Activated CD4-positive, CD25-positive, alpha-beta regulatory T cell treated with anti-CD3 and anti-CD28 coated beads, Interleukin-2, amount 50 U/mL, for 16 hours (primary cell): Measurements from ENCODE around the gene SPEN.

ENCODE experiments used
- DNase-seq: peaks from one replicate; pipeline ENCODE4 v3.0.0-alpha.2; 2020; ENCODE audit warnings: low read depth, low spot score

Gene SPEN

DNA sequence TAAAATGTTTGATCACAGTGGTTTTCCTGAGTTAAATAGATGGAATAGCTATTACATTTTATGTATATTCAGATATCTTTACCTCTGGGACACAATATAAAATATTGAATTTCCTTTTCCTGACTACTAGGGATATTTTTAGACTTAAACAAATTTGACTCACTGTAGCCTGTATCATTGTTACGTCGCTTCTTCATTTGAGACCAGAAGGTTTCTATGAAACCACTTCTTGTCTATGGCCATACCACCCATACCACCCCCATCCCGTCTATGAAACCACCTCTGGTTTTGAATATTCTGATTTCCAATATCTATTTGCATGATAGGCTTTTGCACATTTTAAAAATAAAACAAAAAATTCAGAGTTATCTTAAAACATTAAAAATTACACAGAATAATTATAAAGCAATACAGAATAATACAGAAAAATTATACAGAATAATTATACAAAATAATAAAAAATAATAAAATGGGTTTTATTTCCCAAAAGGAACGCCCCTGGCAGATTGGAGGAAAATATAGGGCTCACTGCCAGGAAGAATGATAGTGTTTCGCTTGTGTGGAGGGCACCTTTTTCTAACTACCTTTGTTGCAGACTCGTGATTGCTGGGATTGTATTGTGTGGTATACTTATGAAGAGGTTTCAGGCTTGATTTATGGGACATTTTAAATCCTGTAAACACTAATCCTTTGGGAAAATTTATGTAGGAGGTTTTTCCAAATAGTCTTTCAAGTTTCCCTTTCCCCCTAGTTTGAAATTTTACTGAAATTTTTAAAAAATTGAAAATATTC is 4.7 kb downstream of the SPEN start:
- no peak for DNase-seq

DNA sequence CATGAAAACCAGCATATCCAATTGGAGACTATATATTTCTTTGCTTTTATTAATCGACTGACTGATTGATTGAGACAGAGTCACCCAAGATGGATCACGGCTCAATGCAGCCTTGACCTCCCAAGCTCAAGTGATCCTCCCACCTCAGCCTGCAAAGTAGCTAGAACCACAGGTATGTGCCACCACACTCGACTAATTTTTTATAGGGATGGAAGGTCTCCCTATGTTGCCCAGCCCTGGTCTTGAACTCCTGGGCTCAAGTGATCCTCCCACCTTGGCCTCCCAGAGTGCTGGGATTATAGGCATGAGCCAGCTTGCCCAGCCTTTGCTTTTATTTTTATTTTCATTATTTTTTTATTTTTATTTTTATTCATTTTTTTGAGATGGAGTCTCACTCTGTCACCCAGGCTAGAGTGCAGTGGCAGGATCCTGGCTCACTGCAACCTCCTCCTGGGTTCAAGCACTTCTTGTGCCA is 5.4 kb downstream of the SPEN start:
- DNase-seq, result no peak

DNA sequence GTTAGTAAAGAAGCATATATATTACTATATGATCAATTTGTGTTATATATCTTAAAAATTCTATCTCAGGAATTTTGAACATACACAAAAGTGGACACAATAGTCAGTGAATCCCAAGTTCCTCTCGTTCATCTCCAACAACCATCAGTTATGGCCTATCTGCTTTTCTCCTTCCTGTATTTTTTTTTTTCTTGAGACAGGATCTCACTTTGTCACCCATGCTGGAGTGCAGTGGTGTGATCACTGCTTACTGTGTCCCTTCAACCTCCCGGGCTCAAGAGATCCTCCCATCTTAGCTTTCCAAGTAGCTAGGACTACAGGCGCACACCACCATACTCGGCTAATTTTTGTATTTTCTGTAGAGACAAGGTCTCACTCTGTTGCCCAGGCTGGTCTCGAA is 9.4 kb downstream of the SPEN start:
- DNase-seq, result no peak

DNA sequence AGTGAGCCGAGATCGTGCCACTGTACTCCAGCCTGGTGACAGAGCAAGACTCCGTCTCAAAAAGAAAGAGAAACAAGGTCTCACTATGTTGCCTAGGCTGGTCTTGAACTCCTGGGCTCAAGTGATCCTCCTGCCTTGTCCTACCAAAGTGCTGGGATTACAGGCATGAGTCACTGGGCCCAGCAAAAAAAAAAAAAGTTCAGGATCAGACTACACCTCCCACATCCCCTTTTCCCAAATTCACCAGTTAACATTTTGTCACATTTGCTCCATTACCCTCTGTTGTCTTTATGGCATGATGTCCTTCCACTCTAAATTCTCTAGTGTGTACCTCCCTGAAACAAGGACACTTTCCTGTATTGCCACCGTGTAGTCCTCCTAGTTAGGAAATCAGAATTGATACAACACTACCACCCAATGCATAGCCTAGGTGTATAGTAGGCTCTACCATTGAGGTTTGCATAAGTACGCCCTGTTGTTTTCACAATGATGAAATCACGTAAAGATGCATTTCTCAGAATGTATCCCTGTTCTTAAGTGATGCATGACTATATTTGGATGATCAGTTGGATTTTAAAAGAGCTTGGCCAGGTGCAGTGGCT is 10.7 kb downstream of the SPEN start:
- no peak for DNase-seq

DNA sequence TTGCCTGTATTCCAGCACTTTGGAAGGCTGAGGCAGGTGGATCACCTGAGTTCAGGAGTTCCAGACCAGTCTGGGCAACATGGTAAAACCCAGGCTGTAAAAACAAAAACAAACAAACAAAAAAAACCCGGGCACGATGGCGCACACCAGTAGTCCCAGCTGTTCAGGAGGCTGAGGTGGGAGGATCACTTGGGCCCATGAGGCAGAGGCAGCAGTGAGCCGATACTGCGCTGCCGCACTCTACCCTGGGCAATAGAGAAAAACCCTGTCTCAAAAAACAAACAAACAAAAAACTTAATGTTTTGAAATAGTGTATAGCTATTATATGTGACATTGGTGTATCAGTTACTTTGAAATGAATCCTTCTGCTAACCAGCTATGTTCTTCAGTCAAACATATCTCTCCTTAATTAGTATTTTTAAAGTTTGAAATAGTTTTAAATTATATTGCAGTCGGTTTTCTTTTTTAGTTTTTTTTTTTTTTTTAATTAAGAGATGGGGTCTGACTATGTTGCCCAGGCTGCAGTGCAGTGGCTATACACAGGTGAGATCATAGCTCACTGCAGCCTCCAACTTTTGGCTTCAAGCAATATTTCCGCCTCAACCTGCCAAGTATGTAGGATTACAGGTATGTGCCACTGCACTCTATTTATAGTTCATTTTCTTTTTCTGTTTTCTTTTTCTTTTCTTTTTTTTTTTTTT is 11.3 kb downstream of the SPEN start:
- DNase-seq, result no peak

DNA sequence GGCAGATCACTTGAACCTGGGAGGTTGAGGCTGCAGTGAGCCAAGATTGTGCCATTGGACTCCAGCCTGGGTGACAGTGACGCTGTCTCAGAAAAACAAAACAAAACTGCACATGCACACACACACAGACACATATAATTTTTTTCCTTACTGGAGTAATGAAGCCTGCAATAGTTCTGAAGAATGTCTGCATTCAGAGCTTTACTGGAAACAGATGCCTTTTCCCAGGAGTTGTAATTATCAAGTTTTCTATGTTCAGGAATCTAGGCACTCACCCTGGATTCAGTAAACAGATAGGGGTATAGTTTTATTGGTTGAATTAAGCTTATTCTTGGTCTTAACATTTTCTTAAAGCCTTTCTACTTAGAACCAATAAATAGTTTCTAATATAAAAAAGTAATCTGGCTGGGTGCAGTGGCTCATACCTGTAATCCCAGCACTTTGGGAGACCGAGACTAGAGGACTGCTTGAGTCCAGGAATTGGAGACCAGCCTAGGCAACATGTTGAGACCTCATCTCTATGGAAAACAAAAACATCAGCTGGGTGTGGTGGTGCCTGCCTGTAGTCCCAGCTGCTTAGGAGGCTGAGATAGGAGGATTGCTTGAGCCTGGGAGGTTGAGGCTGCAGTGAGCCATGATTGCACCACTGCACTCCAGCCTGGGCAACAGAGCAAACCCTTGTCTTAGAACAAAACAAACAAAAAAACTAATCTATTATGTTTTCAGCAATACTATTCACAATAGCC is 15.8 kb downstream of the SPEN start:
- no peak for DNase-seq

DNA sequence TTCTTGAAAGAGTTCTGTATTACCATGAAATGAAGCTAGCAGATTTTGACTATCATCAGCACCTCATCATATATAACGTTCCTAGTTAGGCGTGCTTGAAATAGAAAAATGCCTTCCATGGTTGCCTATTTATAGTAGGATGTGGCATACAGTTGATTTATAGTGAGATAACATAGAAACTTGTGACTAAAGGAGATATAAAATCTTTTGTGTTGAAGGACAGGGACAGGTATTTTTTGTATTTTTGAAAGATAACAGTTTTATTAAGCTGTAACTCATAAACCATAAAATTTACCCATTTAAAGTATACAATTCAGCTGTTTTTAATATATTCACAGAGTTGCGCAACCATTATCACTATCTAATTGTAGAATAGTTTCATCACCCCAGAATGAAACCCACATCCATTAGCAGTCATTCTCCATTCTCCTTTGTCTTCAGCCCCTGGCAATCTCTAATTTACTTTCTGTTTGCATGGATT is 19.3 kb downstream of the SPEN start:
- DNase-seq, result no peak

DNA sequence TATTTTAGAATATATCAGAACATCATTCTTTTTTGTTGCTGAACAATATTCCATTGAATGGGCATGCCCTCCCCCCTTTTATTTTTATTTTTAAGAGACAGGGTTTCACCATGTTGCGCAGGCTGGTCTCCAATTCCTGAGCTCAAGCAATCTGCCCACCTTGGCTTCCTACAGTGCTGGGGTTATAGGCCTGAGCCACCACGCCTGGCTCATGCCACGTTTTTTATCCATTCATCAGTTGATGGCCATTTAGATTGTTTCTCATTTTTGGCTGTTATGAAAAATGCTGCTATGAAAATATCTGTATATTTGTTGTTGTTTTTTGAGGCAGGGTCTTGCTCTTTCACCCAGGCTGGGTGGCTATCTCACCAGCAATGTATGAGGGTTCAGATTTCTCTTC is 19.8 kb downstream of the SPEN start:
- no peak for DNase-seq

DNA sequence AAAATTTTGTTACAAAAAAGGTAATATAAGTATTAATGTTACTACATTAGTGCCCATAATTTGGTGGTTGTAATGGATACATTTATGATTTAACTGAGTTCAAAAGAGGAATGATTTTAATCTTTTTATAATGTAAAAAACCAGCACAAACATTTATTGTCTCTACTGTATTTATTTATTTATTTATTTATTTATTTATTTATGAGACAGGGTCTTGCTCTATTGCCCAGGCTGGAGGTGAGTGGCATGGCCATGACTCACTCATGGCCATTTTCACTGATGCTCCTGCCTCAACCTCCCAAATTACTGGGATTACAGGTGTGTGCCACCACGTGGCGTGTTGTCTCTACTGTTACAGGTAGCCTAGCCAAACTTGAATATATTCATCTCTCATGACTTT is 21.9 kb downstream of the SPEN start:
- no peak for DNase-seq

DNA sequence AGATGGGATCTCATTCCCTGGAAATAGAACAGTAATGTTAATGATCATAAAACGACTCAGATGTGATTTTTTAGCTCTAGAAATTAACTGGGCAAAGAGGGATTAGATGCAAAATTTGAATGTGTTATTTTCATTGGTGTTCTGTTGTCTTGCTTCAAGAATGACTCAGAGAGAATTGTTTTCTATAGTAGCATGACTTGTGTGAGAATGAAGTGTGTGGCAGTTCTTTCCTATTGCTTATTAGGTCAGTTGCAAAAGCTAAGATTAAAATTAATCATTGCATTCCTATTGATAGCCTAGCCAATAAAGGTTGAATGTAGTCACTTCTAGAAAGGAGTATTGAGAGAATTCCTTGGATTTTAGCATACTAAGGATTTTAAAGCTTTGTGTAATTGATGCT is 22.9 kb downstream of the SPEN start:
- DNase-seq, result no peak

DNA sequence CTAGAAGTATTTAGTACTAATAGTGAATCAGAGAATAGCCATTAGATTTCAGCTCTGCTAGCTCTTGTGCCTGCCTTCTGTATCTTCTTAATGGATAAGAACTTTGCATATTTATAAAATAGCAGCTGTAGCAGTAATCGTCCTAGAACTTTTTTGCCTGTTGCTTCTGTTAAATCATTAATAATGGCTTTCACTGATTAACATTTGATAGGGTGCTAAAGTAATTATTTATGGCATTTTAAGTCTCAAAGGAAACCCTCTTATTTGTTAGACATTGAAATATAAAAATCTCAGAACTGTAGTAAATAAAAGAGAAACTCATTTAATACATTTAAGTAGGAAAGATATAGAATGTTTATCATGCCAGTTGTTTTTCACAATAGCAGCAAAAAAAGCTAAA is 27.0 kb downstream of the SPEN start:
- no peak for DNase-seq

DNA sequence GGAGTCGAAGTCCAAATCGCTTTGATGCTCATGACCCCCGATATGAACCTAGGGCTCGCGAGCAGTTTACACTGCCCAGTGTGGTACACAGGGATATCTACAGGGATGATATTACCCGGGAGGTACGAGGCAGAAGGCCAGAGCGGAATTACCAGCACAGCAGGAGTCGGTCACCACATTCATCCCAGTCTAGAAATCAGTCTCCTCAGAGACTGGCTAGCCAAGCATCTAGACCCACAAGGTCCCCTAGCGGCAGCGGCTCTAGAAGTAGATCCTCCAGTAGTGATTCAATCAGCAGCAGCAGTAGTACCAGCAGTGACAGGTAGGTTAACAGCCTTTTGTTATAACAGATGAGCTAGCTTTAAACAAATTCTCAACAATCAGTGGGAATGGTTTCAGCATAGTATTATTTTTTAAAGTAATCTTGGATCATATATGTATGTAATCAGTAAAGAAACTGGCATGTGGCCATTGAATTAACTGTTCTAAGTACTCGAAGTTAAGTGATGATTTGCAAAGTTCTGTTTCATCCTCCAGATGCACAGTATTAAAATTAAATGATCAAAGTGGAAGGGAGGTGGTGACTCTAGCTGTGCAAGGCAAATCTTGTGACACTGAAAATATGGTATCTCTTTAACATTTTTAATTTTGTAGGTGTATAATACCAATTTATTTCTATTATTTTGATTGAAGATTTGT is 29.0 kb downstream of the SPEN start:
- no peak for DNase-seq

DNA sequence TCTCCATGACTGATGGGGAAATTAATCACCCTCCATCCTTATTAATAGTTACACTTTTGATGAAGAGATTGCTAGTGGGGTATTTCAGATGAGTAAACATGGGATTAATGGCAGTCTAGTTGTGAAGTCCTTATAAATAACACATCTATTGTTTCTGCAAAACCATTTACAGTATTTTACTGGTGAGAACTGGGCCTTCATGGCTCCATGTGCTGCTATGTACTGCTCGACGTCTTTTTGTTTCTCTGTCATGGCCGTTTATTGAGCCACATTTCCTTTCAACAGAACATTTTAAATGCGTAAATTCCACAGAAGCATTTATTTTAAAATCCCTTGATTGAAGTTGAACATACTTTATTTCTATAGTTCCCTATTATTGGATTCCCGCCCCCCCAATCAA is 34.5 kb downstream of the SPEN start:
- DNase-seq, result no peak

DNA sequence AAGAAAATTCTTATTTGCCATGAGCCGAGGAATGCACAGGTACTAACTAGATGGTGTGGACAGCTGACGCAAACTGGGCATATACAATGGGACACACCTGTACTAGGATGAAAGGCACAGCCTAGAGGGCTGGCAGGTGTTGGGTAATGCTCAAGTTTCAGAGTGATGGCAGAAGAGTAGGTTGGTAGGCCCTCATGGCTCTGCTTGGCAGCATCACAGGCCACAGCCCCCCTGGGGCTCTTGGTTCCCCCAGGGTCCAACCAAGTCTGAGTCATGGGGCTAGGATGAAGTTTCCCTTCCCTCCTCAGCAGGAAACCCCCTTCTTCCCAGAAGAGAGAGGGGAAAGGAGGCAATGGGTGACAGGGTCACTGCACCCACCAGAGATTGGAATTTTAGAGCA is 35.2 kb downstream of the SPEN start:
- DNase-seq, result no peak

DNA sequence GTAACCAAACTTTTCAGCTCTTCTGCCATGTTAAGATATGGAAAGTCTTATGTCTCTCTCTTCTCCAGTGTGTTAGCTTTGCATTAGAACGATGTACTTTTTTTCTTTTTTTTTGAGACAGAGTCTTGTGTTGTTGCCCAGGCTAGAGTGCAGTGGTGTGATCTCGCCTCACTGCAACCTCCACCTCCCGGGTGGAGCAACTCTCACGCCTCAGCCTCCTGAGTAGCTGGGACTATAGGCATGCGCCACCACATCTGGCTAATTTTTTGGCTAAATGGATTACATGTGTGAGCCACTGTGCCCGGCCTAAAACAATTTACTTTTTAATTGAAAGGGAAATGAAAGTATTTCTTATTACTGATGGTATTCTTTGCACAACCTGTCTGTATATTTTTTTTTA is 35.8 kb downstream of the SPEN start:
- no peak for DNase-seq

DNA sequence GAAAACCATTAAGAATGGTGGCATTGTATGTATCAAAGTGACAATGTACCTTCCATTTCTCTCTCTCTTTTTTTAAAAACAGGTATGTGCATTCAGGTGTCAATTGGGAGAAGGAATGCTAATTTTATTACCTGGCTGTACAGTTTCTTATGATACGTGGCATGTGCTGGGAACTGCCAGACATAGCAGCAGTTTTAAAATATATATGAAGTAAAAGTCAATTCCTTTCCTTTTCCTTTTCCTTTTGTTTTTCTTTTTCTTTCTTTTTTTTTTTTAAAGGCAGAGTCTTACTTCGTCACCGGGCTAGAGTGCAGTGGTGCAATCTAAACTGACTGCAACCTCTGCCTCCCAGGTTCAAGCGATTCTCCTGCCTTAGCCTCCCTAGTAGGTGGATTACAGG is 37.0 kb downstream of the SPEN start:
- DNase-seq, result no peak

DNA sequence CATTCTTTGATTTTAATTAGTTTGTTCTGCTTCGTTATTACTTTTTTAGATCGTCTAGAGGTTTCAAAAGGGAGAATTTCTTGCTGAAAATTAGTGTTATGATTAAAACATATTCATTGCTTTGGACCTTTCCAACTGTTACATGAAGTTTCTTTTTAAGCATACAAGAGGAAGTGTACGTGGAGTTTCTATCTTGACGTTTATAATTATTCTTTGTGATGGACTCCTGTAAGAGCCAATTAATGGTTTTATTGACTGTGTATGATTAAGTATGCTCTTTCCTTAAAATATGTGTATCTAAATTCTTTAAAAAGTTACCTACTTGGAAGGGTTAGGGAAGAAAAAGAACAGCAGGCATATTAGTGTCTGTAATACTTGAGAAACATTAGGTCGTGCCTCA is 37.8 kb downstream of the SPEN start:
- DNase-seq, result no peak

DNA sequence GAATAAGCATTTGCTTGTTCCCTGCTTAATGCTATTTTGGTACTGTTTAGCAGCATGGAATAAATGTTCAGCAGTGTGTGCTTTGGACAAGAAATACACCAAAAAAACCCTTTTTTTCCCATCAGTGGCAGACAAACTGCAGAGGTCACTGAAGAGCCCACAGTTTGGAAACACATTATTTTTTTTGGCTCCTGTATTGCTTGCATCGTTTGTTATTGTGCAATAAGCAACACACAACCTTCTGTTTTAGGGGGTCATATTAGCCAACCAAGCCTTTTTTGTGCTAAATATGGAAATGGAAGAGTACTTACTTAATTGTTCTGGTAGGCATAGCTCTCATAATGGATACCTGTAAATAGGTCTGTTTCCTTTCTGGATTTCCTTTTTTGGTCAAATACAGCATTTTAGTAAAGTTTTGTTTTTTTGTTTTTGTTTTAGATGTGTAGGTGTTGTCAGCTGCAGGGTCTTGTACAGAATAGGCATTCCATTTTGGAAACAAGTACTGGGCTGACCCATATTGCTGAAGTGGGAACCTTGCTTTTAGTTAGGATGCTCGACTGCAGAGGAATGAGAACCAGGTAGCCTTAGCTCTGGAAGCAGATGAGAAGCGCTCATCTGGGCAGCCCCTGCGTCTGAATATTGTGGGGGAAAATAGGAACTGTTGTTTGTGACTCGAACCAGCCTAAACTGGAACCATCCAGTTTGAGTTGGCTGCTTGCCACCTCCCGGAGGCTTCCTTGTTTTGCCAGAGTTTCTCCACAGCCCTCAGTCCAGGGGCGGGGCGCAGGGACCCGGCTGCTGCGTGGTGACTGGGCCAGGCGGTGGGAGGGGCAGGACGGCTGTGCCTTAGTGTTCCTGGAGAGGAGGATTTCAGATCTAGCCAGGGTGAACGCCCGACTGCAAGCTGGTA is 38.4 kb downstream of the SPEN start:
- DNase-seq, result no peak

DNA sequence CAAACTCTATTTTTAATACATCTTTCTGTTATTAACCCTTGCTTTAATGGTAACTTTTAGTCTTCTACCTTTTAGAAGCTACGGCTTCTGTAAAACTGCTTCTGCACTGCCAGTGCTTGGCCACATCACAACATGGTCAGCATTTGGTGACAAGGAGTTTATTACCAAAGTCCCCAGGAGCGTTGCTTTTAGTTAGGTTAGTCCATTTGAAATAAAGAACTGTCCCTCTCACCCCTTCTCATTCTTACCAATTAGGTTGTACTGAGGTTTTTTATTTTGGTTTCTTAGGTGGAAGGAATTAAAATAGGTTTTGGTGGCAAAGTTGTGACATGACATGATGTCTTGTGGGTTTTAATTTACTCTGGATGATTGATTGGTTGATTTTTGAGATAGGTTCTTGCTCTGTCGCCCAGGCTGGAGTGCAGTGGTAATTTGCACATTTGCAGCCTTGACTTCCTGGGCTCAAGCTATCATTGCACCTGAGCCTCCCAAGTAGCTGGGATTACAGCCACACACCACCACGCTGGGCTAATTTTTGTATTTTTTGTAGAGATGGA is 39.2 kb downstream of the SPEN start:
- DNase-seq, result no peak
